GM19193 (cell line): ENCODE measurements around the gene WBP1.

Source experiments
- POLR2A ChIP-seq: IDR thresholded peaks from 4 replicates; pipeline ENCODE4 v1.6.1; 2011; ENCODE audit not compliant: insufficient read depth, insufficient read length; ENCODE audit errors: extremely low read depth

WBP1 gene

GRCh38 chr2:74440378-74441169 lies 17.7 kb upstream of the WBP1 start:
- peak; percentile 55 for TF ChIP-seq POLR2A

- TF ChIP-seq POLR2A = no peak
Measured at GRCh38 chr2:74441170-74441689, 17.0 kb upstream of the WBP1 start.

- peak; percentile 54 for TF ChIP-seq POLR2A
Measured at GRCh38 chr2:74441690-74442482, 16.4 kb upstream of the WBP1 start, which contains the start of gene RTKN. Gene RTKN (minus strand): TSS chr2:74441937. CDS start chr2:74441816, 121 bp downstream.

GRCh38 chr2:74444498-74445318 lies 13.5 kb upstream of the WBP1 start:
- TF ChIP-seq POLR2A = no peak

GRCh38 chr2:74447230-74447999 lies 10.8 kb upstream of the WBP1 start:
- no peak for TF ChIP-seq POLR2A

GRCh38 chr2:74448771-74449170 lies 9.5 kb upstream of the WBP1 start:
- TF ChIP-seq POLR2A = no peak

- TF ChIP-seq POLR2A = no peak
Measured at GRCh38 chr2:74450570-74451190, 7.6 kb upstream of the WBP1 start.

- peak; percentile 52 for TF ChIP-seq POLR2A
Measured at GRCh38 chr2:74454654-74455511, 3.4 kb upstream of the WBP1 start, which contains the start of gene INO80B. Gene INO80B (plus strand): TSS chr2:74455087. CDS start chr2:74455117, 30 bp downstream.

- TF ChIP-seq POLR2A = no peak
Measured at GRCh38 chr2:74457129-74457548, 1.1 kb upstream of the WBP1 start.

- TF ChIP-seq POLR2A = peak; percentile 75
Measured at GRCh38 chr2:74457549-74458131, 598 bp upstream of the WBP1 start.

GRCh38 chr2:74458938-74459363 lies 713 bp downstream of the WBP1 start:
- TF ChIP-seq POLR2A = no peak
